Measurements from ENCODE around the gene GREB1.

The GREB1 gene, protein sequence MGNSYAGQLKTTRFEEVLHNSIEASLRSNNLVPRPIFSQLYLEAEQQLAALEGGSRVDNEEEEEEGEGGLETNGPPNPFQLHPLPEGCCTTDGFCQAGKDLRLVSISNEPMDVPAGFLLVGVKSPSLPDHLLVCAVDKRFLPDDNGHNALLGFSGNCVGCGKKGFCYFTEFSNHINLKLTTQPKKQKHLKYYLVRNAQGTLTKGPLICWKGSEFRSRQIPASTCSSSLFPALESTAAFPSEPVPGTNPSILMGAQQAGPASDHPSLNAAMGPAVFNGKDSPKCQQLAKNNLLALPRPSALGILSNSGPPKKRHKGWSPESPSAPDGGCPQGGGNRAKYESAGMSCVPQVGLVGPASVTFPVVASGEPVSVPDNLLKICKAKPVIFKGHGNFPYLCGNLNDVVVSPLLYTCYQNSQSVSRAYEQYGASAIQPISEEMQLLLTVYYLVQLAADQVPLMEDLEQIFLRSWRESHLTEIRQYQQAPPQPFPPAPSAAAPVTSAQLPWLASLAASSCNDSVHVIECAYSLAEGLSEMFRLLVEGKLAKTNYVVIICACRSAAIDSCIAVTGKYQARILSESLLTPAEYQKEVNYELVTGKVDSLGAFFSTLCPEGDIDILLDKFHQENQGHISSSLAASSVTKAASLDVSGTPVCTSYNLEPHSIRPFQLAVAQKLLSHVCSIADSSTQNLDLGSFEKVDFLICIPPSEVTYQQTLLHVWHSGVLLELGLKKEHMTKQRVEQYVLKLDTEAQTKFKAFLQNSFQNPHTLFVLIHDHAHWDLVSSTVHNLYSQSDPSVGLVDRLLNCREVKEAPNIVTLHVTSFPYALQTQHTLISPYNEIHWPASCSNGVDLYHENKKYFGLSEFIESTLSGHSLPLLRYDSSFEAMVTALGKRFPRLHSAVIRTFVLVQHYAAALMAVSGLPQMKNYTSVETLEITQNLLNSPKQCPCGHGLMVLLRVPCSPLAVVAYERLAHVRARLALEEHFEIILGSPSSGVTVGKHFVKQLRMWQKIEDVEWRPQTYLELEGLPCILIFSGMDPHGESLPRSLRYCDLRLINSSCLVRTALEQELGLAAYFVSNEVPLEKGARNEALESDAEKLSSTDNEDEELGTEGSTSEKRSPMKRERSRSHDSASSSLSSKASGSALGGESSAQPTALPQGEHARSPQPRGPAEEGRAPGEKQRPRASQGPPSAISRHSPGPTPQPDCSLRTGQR (N-terminal part only)

DNA sequence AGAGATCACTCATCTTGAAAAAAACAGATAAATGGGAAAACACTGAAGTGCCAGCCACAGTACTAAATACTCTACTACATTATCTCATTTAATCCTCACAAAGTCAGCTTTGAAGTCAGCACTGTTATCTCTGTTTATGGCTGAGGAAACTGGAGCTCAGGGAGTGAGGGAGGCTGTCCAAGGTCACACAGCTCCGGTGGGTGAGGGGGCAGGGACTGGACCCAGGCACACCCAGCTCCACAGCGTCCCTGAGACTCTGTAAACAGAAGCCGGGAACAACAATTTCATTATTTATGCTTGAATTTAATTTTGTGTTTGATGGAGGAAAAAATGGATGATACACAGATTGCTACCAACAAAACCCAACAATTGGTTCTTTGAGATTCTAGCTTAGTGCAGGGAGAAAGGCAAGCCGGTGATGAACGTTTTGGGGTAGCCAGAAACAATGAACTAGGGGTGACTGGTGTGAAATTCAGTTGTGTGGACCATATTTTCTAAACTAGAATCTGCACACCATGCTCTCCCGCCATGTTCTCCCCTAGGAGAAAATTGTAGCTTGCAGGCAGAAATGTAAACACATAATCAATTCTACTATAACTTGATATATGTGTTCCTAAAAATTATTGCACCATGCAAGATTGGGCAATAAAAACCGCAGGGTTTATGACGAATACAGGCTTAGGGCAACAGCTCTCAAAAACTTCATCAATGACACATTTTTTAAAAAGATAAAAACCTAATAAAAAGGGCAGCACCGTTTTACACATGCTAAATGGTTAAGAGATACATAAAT lies at the start of gene GREB1:
Gene GREB1, plus strand, starts transcription at position 768 of the 793 bp plus-strand sequence. CDS start 22,570 bp downstream, outside the sequence.
- no peak for DNase-seq (ENCODE audit: low read depth in 2 of 3, low spot score in 1 of 3)

DNA sequence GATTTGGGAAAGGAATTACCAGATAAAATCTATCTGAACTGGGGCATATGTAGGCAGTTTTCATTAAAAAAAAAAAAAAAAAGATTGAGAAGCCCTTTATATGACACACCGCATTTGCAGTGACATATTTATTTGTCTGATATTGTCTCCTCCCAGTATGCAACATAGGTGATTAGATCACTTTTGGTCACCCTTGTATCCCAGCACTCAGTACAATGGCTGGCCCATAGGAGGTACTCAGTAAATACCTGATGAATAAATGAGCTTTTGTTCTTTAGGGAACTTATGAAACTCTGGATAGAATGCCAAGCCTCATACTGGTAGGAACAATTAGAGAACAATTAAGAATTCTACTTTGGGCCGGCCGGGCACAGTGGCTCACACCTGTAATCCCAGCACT lies 45.0 kb upstream of the GREB1 start:
- no peak for DNase-seq (ENCODE audit: low read depth in 2 of 3, low spot score in 1 of 3)

- DNase-seq (ENCODE audit: low read depth in 2 of 3, low spot score in 1 of 3): no peak
Measured at GRCh38 chr2:11490194-11490593, 43.7 kb upstream of the GREB1 start.

GRCh38 chr2:11491348-11491933 lies 42.4 kb upstream of the GREB1 start:
- no peak for DNase-seq (ENCODE audit: low read depth in 2 of 3, low spot score in 1 of 3)

DNA sequence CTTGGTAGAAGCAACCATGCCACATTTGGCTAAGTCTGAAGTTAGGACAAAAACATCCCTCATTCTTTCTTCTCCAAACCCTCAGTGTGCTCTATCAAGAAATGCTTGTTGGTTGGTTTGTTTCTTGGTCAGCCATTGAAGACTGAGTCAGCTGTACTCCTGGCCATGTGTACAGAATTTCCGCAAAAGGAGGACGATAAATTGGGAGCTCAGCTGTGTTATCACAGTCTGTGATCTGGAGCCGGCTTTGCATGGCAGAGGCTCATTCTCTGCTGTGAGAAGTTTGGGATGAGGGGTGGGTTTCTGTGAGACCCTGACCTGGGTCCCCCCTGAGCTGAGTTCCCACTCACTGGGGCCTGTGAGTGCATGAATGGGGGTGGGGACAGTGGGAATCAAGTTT lies 41.6 kb upstream of the GREB1 start:
- no peak for DNase-seq (ENCODE audit: low read depth in 2 of 3, low spot score in 1 of 3)

DNA sequence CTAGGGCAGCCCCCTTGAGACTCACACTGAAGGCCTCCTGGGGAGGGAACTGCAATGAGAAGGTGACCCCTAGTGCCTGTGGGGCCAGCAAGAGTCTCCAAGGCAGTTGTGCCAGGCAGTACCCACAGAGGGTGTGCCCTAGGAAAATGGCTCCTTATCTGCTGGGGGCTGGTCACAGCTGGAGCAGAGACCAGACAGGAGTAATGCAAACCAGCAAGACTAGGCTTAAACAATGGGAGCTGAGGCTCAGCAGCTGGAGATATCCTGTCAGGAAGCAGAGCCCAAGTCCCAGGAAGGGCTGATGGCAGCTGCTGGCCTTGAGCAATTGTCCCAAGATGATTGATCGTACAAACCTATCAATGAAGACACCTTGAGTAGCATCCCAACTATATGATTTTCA lies 41.1 kb upstream of the GREB1 start:
- no peak for DNase-seq (ENCODE audit: low read depth in 2 of 3, low spot score in 1 of 3)

DNA sequence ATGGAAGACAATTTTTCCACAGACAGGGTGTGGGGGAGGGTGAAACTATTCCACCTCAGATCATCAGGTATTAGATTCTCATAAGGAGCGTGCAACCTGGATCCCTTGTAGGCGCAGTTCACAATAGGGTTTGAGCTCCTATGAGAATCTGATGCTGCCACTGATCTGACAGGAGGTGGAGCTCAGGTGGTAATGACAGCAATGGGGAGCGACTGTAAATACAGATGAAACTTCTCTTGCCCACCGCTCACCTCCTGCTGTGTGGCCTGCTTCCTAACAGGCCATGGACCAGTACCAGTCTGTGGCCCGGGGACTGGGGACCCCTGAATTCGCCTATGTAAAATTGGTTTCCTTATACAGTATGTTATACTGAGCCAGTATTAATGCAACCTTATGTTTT lies 40.6 kb upstream of the GREB1 start:
- no peak for DNase-seq (ENCODE audit: low read depth in 2 of 3, low spot score in 1 of 3)

- DNase-seq (ENCODE audit: low read depth in 2 of 3, low spot score in 1 of 3): no peak
Measured at GRCh38 chr2:11494310-11494709, 39.5 kb upstream of the GREB1 start.

DNA sequence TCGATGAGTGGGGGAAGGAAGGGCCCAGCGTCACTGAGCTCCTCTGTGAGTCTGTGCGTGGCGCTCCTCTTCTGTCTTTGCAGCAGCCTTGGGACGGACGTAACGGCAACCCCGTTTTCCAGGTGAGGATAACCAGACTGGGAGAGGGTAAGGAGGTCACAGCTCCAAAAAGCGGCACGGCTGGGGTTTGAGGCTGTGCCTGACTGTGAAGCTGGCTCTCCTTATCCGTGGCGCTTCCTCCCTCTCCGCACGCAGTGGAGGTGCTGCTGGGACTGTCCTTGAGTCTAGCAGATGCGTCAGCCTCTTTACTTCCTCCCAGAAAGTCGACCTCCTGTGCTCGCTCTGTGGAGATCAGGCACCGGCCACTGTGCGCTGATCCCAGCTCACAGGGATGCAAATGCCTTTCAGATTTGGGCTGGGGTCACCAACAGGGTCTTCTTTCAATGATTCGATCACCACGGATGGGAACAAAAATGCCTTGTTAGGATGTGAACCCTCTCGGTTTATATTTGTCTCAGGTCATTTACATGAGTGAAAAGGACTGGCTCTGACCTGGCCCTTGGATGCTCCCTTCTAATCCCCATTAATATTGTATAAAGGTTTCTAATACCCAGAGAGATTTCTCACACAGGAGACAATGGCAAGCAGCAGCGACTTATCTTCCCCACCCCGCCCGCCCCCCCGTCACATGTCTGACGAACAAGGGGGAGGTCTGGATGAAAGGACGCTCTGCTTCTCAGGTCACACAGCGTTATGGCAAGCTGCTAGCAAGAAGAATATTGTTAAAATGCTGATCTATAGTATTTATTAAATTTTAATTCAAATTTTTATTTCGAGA lies 37.8 kb upstream of the GREB1 start:
- DNase-seq (ENCODE audit: low read depth in 2 of 3, low spot score in 1 of 3): no peak

- no peak for DNase-seq (ENCODE audit: low read depth in 2 of 3, low spot score in 1 of 3)
Measured at GRCh38 chr2:11498543-11499034, 35.3 kb upstream of the GREB1 start.

DNA sequence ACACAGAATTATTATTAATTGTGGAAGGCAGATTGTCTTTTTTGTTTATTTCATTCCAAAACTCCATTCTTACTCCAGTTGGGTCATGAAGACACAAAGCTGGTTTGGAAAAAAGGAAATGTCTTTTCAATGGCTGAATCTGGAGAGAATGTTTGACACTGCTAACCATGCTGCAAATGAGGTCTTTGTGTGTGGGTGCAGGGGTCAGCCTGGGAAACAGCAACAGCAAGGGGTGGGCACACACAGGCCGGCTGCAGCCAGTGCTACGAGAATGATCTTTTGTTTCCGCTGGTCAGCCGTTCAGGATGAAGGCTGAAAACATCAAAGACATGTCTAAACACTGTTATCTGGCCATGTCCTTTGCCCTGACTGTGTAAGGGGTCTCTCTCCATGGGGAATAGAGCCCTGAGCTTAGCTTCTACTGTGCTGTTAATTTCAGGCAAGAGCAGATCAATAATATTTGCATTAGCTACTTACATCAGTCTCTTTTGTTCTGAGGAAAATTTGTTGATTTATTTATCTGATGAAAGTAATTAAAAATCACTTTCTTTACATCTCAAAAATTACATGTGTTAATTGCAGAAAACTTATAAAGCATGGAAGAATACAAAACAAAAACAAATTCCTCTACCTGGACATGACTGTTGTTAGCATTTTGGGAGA lies 34.6 kb upstream of the GREB1 start:
- no peak for DNase-seq (ENCODE audit: low read depth in 2 of 3, low spot score in 1 of 3)

DNA sequence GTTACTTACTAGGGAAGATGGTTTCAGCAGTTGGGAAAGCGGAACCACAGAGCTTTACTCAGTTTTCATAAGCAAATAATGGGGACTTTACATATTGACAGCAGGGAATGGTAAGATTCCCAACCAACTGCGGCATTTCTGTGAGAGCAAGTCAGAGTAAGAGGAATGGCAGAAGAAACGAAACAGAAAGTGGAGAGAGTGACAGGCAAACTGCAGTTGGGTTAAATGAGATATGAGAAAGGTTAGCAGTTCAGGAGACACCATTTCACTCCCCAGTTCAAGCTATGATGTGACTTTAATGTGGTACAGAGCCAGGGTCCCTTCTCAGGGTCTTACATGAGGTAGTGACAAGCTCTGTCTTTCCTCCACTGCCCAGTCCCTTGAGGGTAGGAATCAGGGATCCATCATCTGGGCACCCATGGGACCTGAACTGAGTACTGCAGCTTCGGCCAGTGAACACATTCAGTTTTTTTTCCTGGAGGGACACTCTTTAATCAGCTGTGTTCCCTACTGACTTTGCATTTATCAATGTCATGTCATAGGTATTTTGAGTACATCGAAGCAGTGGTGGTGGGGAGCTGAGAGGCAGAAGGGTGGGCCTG lies 33.0 kb upstream of the GREB1 start:
- no peak for DNase-seq (ENCODE audit: low read depth in 2 of 3, low spot score in 1 of 3)

DNA sequence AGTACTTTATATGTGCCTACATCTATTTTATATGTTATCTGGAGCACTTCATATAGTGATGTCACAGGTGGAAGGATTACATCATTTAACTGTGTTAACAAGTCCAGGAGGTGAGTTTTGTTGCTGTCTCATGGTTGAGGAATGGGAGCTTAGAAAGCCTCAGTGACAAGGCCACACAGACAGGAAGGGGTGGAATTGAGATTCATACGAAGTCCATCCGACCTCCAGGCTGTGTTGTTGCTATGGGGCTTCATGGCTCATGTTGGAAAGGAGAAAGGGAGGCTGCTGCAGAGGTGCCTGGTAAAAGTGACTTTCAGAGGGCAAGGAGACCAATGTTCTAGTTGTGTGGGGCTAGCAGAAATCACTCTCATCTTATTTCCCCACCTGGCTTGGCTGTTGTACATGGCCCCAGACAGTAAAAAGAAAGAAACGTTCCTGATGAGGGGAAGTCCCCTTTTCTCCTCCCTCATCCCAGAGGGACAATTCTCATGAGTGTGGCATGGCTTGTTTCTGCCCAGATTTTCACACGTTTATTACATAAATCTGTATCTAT lies 31.0 kb upstream of the GREB1 start:
- no peak for DNase-seq (ENCODE audit: low read depth in 2 of 3, low spot score in 1 of 3)

GRCh38 chr2:11503354-11503927 lies 30.4 kb upstream of the GREB1 start:
- no peak for DNase-seq (ENCODE audit: low read depth in 2 of 3, low spot score in 1 of 3)

- DNase-seq (ENCODE audit: low read depth in 2 of 3, low spot score in 1 of 3): no peak
Measured at GRCh38 chr2:11505652-11506610, 27.9 kb upstream of the GREB1 start.

GRCh38 chr2:11506611-11506969 lies 27.3 kb upstream of the GREB1 start:
- no peak for DNase-seq (ENCODE audit: low read depth in 2 of 3, low spot score in 1 of 3)

GRCh38 chr2:11507517-11507916 lies 26.3 kb upstream of the GREB1 start:
- DNase-seq (ENCODE audit: low read depth in 2 of 3, low spot score in 1 of 3): no peak
